ENCODE data around the gene HFE.

DNA sequence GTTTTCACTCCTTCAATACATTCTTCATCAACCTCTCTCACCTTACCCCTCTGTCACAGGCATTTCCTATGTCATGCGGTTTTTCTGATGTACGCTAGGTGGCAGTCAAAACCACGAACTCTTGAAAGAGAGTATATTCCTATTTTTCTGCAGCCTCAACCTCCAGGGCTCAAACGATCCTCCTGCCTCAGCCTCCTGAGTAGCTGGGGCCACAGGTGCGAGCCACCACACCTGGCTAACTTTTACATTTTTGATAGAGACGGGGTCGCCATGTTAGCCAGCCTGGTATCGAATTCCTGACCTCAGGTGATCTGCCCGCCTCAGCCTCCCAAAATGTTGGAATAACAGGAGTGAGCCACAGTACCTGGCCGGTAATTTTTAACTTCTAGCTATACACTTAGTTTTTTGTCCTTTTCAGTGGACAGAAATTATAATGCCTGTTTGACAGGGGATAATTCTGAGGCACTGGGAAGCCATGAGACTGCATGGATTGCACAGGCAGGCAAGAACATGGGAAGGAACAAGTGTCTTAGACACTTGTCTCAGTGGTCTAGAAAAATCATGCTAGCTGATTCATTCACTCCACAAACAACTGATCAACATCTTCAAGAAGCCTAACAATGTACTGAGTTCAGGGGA lies 22.5 kb upstream of the HFE start:
- no peak for TF ChIP-seq ZNF274 (IDR thresholded peaks at IDR 0.05; ENCODE audit: low read depth, low read length)
- TF ChIP-seq SUZ12 (IDR thresholded peaks at IDR 0.05; ENCODE audit: extremely low read depth, insufficient read depth, insufficient read length), result no peak

Data from NT2/D1 (cell line).